ENCODE results near the gene ODAPH.

The ODAPH gene

DNA sequence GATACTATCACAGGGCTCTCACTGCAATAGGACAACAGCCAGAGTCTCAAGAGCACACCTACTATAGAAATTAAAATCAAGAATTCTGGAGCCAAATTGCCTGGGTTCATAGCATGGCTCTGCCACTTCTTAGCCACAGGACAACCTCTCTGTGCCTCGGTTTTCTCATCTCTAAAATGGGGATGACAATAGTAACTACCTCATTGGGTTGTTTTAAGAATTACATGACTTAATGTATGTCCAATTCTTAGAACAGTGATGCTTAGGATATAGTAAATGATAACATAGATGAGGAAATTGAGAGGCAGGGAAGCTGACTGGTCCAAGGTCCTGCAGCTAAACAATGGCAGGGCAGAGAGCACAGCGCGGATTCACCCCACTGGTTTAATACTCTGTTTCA is 11.0 kb upstream of the ODAPH start:
- Histone ChIP-seq H3K4me3 (replicated peaks; ENCODE audit: low read depth, low read length) (no peak overlapping the region), H3K27me3 (replicated peaks; ENCODE audit: control insufficient read depth, insufficient read depth, low read length) (no peaks in the 10 kb centered on the region), H3K36me3 (ENCODE audit: control insufficient read depth, insufficient read depth, low read length) (peaks cover 2% of the 10 kb centered on the region)
- DNase-seq (ENCODE audit: extremely low read depth, insufficient read length), result no peak
- TF ChIP-seq, protein P1, sequence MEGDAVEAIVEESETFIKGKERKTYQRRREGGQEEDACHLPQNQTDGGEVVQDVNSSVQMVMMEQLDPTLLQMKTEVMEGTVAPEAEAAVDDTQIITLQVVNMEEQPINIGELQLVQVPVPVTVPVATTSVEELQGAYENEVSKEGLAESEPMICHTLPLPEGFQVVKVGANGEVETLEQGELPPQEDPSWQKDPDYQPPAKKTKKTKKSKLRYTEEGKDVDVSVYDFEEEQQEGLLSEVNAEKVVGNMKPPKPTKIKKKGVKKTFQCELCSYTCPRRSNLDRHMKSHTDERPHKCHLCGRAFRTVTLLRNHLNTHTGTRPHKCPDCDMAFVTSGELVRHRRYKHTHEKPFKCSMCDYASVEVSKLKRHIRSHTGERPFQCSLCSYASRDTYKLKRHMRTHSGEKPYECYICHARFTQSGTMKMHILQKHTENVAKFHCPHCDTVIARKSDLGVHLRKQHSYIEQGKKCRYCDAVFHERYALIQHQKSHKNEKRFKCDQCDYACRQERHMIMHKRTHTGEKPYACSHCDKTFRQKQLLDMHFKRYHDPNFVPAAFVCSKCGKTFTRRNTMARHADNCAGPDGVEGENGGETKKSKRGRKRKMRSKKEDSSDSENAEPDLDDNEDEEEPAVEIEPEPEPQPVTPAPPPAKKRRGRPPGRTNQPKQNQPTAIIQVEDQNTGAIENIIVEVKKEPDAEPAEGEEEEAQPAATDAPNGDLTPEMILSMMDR (IDR thresholded peaks at IDR 0.05; ENCODE audit: insufficient read depth, low read length, poor library complexity, severe bottlenecking), result no peak

DNA sequence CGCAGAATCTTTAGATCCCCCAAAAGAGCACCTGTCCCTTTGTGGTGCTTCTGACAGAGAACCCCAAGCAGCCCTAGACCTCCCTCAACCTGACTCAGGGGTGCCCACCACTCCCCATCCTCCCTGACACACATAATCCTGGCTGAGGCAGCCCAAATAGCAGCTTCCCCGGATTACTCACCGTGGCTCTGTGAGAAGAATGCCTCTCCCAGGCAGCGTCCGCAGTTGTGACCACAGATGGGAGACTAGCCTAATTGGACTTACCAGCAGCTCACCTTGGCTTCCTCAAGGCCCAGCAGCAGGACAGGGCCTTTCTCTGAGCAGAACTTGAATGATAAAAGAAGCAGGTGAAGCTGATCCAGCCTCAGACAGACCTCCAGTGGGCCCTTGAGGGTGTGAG is 10.3 kb upstream of the ODAPH start:
- Histone ChIP-seq H3K4me3 (replicated peaks; ENCODE audit: low read depth, low read length) (no peak overlapping the region), H3K36me3 (ENCODE audit: control insufficient read depth, insufficient read depth, low read length) (peaks cover 2% of the 10 kb centered on the region), H3K27me3 (replicated peaks; ENCODE audit: control insufficient read depth, insufficient read depth, low read length) (no peaks in the 10 kb centered on the region)
- DNase-seq (ENCODE audit: extremely low read depth, insufficient read length), result no peak
- TF ChIP-seq, protein P1 (IDR thresholded peaks at IDR 0.05; ENCODE audit: insufficient read depth, low read length, poor library complexity, severe bottlenecking), result no peak

DNA sequence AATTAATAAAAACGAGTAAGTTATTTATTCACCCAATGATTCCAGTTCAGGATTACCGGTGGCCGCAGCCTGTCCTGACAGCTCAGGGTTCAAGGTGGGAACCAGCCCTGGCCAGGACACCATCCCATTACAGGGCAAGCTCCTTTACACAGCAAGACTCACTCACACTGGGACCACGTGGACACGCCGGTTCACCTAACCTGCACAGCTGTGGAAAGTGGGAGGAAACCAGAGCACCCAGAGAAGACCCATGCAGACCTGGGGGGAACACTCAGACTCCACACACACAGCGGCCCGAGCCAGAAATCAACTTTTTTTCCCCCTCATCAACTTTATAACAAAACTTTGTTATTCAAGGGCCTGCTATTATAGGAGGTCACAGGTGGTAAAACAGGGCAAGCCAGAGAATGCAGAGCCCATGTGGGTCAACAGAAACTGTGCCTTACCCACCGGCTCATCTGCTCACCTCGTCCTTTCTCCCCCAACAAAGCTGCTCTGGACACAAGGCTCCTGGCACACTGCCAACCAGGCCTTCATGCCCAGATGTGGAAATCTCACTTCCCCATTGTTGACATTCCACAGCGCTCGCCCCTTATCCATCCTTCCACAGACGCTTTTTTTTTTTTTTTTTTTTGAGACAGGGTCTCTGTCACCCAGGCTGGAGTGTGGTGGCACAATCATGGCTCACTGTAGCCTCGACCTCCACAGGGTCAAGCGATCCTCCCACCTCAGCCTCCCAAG is 8.0 kb upstream of the ODAPH start:
- H3K4me3 ChIP-seq (replicated peaks; ENCODE audit: low read depth, low read length), result no peak overlapping the region
- H3K27me3 ChIP-seq (replicated peaks; ENCODE audit: control insufficient read depth, insufficient read depth, low read length), result no peaks in the 10 kb centered on the region
- DNase-seq (ENCODE audit: extremely low read depth, insufficient read length), result no peak
- peaks cover 2% of the 10 kb centered on the region for H3K36me3 ChIP-seq (ENCODE audit: control insufficient read depth, insufficient read depth, low read length)
- TF ChIP-seq, protein P1 (IDR thresholded peaks at IDR 0.05; ENCODE audit: insufficient read depth, low read length, poor library complexity, severe bottlenecking), result no peak

DNA sequence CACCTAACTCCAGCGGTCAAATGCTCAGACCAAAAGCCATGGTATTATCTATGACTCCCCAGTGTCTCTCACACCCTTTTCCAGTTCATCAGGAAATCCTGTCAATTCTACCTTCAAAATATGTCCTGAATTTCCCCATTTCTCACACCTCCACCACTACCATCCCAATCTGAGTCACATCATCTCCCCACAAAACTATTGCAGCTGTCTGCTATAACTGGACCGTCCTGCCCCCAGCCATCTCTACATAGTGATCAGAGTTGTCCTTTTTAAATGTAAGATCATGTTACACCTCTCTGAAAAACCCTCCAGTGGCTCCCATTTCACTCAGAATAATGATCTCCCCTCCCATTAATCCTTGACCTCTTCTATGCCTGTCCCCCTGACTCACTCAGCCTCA is 6.8 kb upstream of the ODAPH start:
- DNase-seq (ENCODE audit: extremely low read depth, insufficient read length), result no peak
- no peaks in the 10 kb centered on the region for H3K27me3 ChIP-seq (replicated peaks; ENCODE audit: control insufficient read depth, insufficient read depth, low read length)

DNA sequence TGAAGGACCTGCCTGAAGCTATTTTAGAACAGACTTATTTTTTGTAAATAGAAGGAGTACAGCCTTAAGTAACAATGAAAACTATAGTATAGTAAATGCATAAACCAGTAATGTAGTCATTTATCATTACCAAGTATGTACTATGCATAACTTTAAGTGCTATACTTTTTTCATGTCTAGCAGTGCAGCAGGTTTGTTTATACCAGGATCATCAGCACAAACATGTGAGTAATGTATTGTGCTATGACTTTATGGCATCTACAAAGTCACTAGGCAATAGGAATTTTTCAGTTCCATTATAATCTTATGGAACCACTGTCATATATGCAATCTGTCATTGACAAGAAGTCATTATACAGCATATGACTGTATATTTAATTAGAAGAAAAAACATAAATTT is 3.4 kb upstream of the ODAPH start:
- no peak for DNase-seq (ENCODE audit: extremely low read depth, insufficient read length)
- Histone ChIP-seq H3K36me3 (ENCODE audit: control insufficient read depth, insufficient read depth, low read length) (no peaks in the 10 kb centered on the region), H3K27me3 (replicated peaks; ENCODE audit: control insufficient read depth, insufficient read depth, low read length) (no peaks in the 10 kb centered on the region), H3K4me3 (replicated peaks; ENCODE audit: low read depth, low read length) (no peak overlapping the region)
- TF ChIP-seq, protein P1 (IDR thresholded peaks at IDR 0.05; ENCODE audit: insufficient read depth, low read length, poor library complexity, severe bottlenecking), result no peak

More for the DNA sequence above, 6.8 kb upstream of the ODAPH start:
- Histone ChIP-seq H3K36me3 (ENCODE audit: control insufficient read depth, insufficient read depth, low read length) (peaks cover 2% of the 10 kb centered on the region), H3K4me3 (replicated peaks; ENCODE audit: low read depth, low read length) (no peak overlapping the region)
- TF ChIP-seq, protein P1 (IDR thresholded peaks at IDR 0.05; ENCODE audit: insufficient read depth, low read length, poor library complexity, severe bottlenecking), result no peak

All from GM06990 (cell line).